Heart left ventricle (tissue), 16 donors: Measurements from ENCODE around the gene C1orf159. TPM values are rescaled to one million over a fixed set of nuclear protein-coding genes. Genes with fewer than 3 reads are reported as not detected.
A peak's percentile ranks its signal among the peaks of the same experiment; 100 is the strongest.

Source experiments
- ATAC-seq, 4 donors: fragments of 200-7000 bp; cut with Tn5 transposase; one replicate each; pipeline ENCODE4 v1.9.1; 2020 to 2022; ENCODE audit warnings: moderate library complexity in 4 of 4, mild to moderate bottlenecking in 3 of 4, moderate number of reproducible peaks in 1 of 4
- DNase-seq, 5 donors: peaks; one replicate each; pipeline ENCODE4 v3.0.0-alpha.2; 2020
- H3K27ac ChIP-seq, 12 donors: fragments of 200-600 bp; sonication (generic) in 4 of 12; one replicate each; pipeline versions ENCODE4 v1.5.0 to v1.8.0; 2016 to 2022; ENCODE audit warnings: mild to moderate bottlenecking in 2 of 12
- H3K27me3 ChIP-seq, 9 donors: fragments of 200-600 bp; sonication (generic) in 2 of 9; one replicate each; pipeline versions ENCODE4 v1.5.1 to v1.8.0; 2016 to 2022; ENCODE audit warnings: mild to moderate bottlenecking in 3 of 9
- H3K36me3 ChIP-seq, 9 donors: fragments of 200-600 bp; sonication (generic) in 2 of 9; one replicate each; pipeline versions ENCODE4 v1.5.0 to v1.8.0; 2018 to 2022; ENCODE audit warnings: mild to moderate bottlenecking in 2 of 9
- H3K4me1 ChIP-seq, 12 donors: fragments of 200-600 bp; sonication (generic) in 4 of 12; one replicate each; pipeline versions ENCODE4 v1.5.0 to v1.8.0; 2016 to 2022; ENCODE audit warnings: mild to moderate bottlenecking in 3 of 12
- H3K4me3 ChIP-seq, 12 donors: fragments of 200-600 bp; sonication (generic) in 4 of 12; one replicate each; pipeline versions ENCODE4 v1.5.0 to v1.8.0; 2017 to 2022; ENCODE audit warnings: mild to moderate bottlenecking in 9 of 12, moderate library complexity in 4 of 12
- H3K9me3 ChIP-seq, 12 donors: fragments of 200-600 bp; sonication (generic) in 4 of 12; one replicate each; pipeline versions ENCODE4 v1.5.0 to v1.8.0; 2016 to 2022; ENCODE audit warnings: mild to moderate bottlenecking in 1 of 12
- CTCF ChIP-seq, 12 donors: fragments of 200-600 bp; sonication (generic) in 4 of 12; IDR thresholded peaks; one replicate each; pipeline versions ENCODE4 v1.5.0 to v1.8.0; 2018 to 2022; ENCODE audit warnings: antibody characterized with exemption in 12 of 12, mild to moderate bottlenecking in 5 of 12
- POLR2A ChIP-seq, 2 donors: fragments of 450-650 bp; IDR thresholded peaks; one replicate each; pipeline ENCODE4 v1.6.1; 2017; ENCODE audit warnings: antibody characterized with exemption in 2 of 2, mild to moderate bottlenecking in 2 of 2, moderate library complexity in 2 of 2
- WGBS, 4 donors: extraction: QIAGEN DNeasy Blood & Tissue Kit in 2 of 4; methylation state at CpG; one replicate each; pipeline versions ENCODE4 v1.1.5 to v1.1.7; 2013 to 2018; 5-methylcytosine and 5-hydroxymethylcytosine counted together
- intact Hi-C, 10 donors: fragments of 100-400 bp; cut with DNase I; formaldehyde crosslinking; loops; one replicate each; pipeline versions ENCODE4 v1.11.1 to v1.14.2; 2022
- polyA plus RNA-seq, 2 donors: library from polyadenylated mRNA; stranded (reverse); fragments of 200-250 nt; gene quantifications; one replicate each; pipeline ENCODE4 v1.2.3, GENCODE V29; 2013
- total RNA-seq, 9 donors: library from RNA; depleted of rRNA in 2 of 9; stranded (reverse); fragments of >200 nt in 2 of 9; fragmentation: NEBNext Ultra II Directional in 3 of 9; extraction: Animal tissue kit (Norgen Biotek cat#: 25700) in 3 of 9; gene quantifications; one replicate each; pipeline versions ENCODE4 v1.1.0 to v1.2.4, GENCODE V29; 2016 to 2023
- donor health status: ischemic (EF 13 %, LVEDD 7.1; RV severe dilation, severe dysfunction).
- donor health status: healthy with polysubstance abuse.
- donor health status: DM: no; HTN: yes; CAD: no.
- donor health status: DM: no; HTN: no; CAD: no.
- donor health status: ischemic (EF 25% LVEDD 6.9; RV normal size, moderate dysfunction).
- donor health status: ischemic (EF 25% LVEDD 5.7; RV mildly dilated, moderate dysfunction).
- donor health status: healthy.
- donor health status: DM: yes; HTN: yes; CAD: no.
- donor health status: ischemic (EF 35%, LVEDD 5.7; RV mildly dilated, moderate dysfunction).
- donor health status: nonischemic (EF 11% LVEDD 7.7; RV severe dilation, severe dysfunction).
- donor health status: DM: yes; HTN: yes; CAD: no.
- donor health status: PGD.
- donor health status: ischemic (EF 29% LVEDD 5.4; RV normal size, mild dysfunction).
- donor health status: nonischemic (EF 23%, LVEDD 6.1; RV moderate dilation, normal function).

The C1orf159 gene
- total and polyA plus RNA-seq, 11 donors = 3.7 to 7.2 (median 4.4) TPM

- WGBS, 4 donors = 84 to 95% (median 91%) methylated on average over 7 of the region's 7 CpGs
- DNase-seq (no peak), ATAC-seq (no peak)
- intact Hi-C loops = loop anchor here in 7 of 10 donors (2.0 to 10.0 kb wide), 7 partner anchors 100 to 168 kb away; partner anchors contain the start of genes B3GALT6 (in 2 of the 7), SDF4 (in 2 of the 7) and C1QTNF12 (in 1 of the 7)
- H3K4me1 ChIP-seq = peaks cover 0 to 11% (median 5%) of the 10 kb centered on the region in 12 donors
- H3K27ac ChIP-seq = no peak overlapping the region
- H3K27me3 ChIP-seq = peaks cover 0 to 14% (median 0%) of the 10 kb centered on the region in 9 donors
- no peaks in the 10 kb centered on the region for H3K36me3 ChIP-seq
- H3K9me3 ChIP-seq = no peaks in the 10 kb centered on the region
- no peak for TF ChIP-seq POLR2A (IDR thresholded peaks at IDR 0.05)
- no peak for TF ChIP-seq CTCF (IDR thresholded peaks at IDR 0.05)
- no peak overlapping the region for H3K4me3 ChIP-seq
These were observed 8.6 kb upstream of the C1orf159 start for GRCh38 chr1:1124508-1124785.

GRCh38 chr1:1123581-1124507 is 8.0 kb upstream of the C1orf159 start:
- H3K9me3 ChIP-seq = no peaks in the 10 kb centered on the region
- no peaks in the 10 kb centered on the region for H3K36me3 ChIP-seq
- TF ChIP-seq POLR2A (IDR thresholded peaks at IDR 0.05) = no peak
- TF ChIP-seq CTCF (IDR thresholded peaks at IDR 0.05) = no peak
- WGBS, 4 donors = 80 to 94% (median 88%) methylated on average over 23 of the region's 23 CpGs
- peaks cover 0 to 11% (median 5%) of the 10 kb centered on the region in 12 donors for H3K4me1 ChIP-seq
- H3K27me3 ChIP-seq = peaks cover 0 to 19% (median 0%) of the 10 kb centered on the region in 9 donors
- H3K4me3 ChIP-seq = no peak overlapping the region
- peak in 2 of 5 donors; percentile 25 to 51 for DNase-seq
- intact Hi-C loops = loop anchor here in 9 of 10 donors (2.0 to 10.0 kb wide), 11 partner anchors 101 to 169 kb away; partner anchors contain the start of genes B3GALT6 (in 2 of the 9), SDF4 (in 2 of the 9) and C1QTNF12 (in 1 of the 9)
- ATAC-seq = no peak
- H3K27ac ChIP-seq = no peak overlapping the region

- no peak overlapping the region for H3K27ac ChIP-seq
- H3K9me3 ChIP-seq = no peaks in the 10 kb centered on the region
- no peak for TF ChIP-seq CTCF (IDR thresholded peaks at IDR 0.05)
- TF ChIP-seq POLR2A (IDR thresholded peaks at IDR 0.05) = no peak
- intact Hi-C loops = loop anchor here (1.0 to 10.0 kb wide), 12 partner anchors 102 to 170 kb away; partner anchors contain the start of genes B3GALT6 (in 2 of the 10), SDF4 (in 2 of the 10) and C1QTNF12 (in 1 of the 10)
- H3K4me3 ChIP-seq = no peak overlapping the region
- ATAC-seq (no peak), DNase-seq (peak in 1 of 5 donors; percentile 19)
- H3K27me3 ChIP-seq = peaks cover 0 to 22% (median 0%) of the 10 kb centered on the region in 9 donors
- peaks cover 0 to 11% (median 5%) of the 10 kb centered on the region in 12 donors for H3K4me1 ChIP-seq
- H3K36me3 ChIP-seq = no peaks in the 10 kb centered on the region
- WGBS, 4 donors = 51 to 74% (median 62%) methylated on average over 15 to 18 of the region's 18 CpGs
These were observed 7.1 kb upstream of the C1orf159 start for GRCh38 chr1:1122981-1123480.
